Astrocyte of the spinal cord (primary cell): ENCODE data around the gene FBXO2.
"Not testable (repeated sequence)": the region's sequence is repeated elsewhere in the genome, so short reads cannot be mapped to it uniquely, and the experiment has no call there.

Experiments used
- DNase-seq: peaks from one replicate; pipeline ENCODE4 v3.0.0; 2011; ENCODE audit warnings: low read depth, low spot score
- H3K4me3 ChIP-seq: 2 replicates; pipeline ENCODE4 v1.5.1; 2011; ENCODE audit warnings: low read depth, mild to moderate bottlenecking, low read length, moderate library complexity
- CTCF ChIP-seq: IDR thresholded peaks from 2 replicates; pipeline ENCODE4 v1.5.1; 2012; ENCODE audit warnings: low read depth, mild to moderate bottlenecking, low read length, inconsistent platforms
- in situ Hi-C: cut with HindIII; loops from 2 replicates; pipeline ENCODE4 v1.10.0; 2017; ENCODE audit warnings: low sequenced_read_pairs

Gene FBXO2

GRCh38 chr1:11645270-11645669, 9.0 kb downstream of the FBXO2 start:
- DNase-seq, result no peak
- TF ChIP-seq CTCF, result no peak
- H3K4me3 ChIP-seq, result no peak overlapping the region
- in situ Hi-C loops, result no loop called here

GRCh38 chr1:11643782-11644181, 10.4 kb downstream of the FBXO2 start:
- no peak overlapping the region for H3K4me3 ChIP-seq
- TF ChIP-seq CTCF, result no peak
- DNase-seq, result no peak
- in situ Hi-C loops, result no loop called here

- peak; percentile 98 for TF ChIP-seq CTCF
- peak; percentile 46 for DNase-seq
- H3K4me3 ChIP-seq, in situ Hi-C loops: not testable (repeated sequence)
These were observed 11.7 kb downstream of the FBXO2 start for GRCh38 chr1:11642418-11643017.

DNA sequence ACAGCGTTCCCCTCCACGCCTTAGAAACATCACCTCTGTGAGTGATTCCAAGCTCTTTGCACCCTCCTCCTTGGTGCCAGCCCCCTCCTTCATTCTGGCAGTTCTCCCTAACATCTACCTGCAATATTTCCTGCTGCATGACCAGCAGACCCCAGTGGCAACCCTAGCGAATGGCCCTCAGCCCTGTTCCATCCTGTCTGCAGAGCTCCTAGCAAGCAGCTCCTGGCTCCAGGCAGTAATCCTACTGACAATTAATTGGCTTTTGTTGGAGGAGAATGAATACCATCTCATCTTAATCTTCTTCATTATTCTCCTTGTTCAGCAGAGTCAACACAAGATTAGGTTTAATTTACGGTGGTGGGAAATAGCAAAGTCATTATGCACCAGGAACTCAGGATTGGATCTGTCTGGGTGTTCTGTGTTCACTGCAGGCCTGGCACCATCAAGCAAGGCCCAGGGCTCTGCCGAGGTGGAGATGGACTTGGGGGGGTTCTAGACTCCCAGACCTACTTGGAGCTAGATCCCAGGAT, 12.4 kb downstream of the FBXO2 start:
- in situ Hi-C loops, result no loop called here
- no peak overlapping the region for H3K4me3 ChIP-seq
- no peak for DNase-seq
- no peak for TF ChIP-seq CTCF

DNA sequence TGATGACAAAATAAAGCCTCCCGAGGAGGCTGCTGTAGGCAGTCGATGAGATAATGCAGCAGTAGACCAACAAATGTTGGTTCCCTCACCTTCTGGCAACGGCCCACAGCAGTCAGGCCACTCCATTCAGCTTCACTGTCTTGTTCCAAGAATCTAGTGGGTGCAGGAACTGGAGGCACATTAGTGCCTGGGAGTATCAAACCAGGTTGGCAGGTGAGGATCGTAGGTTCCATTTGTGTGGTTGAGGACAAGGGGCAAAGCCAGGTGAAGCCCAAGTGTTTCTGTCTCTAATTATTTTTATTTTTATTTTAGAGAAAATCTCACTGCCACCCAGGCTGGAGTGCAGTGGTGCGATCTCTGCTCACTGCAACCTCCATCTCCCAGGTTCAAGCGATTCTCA, 13.3 kb downstream of the FBXO2 start:
- TF ChIP-seq CTCF, result no peak
- H3K4me3 ChIP-seq, result no peak overlapping the region
- in situ Hi-C loops, result no loop called here
- DNase-seq, result no peak

DNA sequence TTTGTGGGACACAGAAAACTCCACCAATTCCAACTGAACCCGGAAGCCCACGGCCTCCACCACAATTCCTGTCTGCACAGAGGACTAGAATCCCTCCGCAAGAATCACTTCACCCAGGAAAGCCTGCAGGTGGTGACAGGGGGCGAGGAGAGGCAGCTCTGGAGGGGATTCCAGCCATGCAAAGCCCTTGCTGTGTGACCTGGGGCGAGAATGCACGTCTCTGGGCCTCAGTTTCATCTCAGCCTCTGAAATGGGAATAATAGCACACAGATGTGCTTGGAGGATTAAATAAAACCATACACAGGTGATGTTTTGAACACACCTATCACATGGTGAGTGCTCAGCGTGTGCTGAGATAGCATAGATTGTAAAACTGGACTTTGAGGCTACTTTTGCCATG, 14.1 kb downstream of the FBXO2 start:
- DNase-seq, result no peak

More for the DNA sequence above, 14.1 kb downstream of the FBXO2 start:
- TF ChIP-seq CTCF, result no peak
- H3K4me3 ChIP-seq, result no peak overlapping the region
- in situ Hi-C loops, result no loop called here
